Activated CD8-positive, alpha-beta memory T cell treated with anti-CD3 and anti-CD28 coated beads, Interleukin-2, amount 50 U/mL, for 24 hours (primary cell): ENCODE measurements around the gene ARCN1.

Source experiments
- DNase-seq: peaks from one replicate; pipeline ENCODE4 v3.0.0-alpha.2; 2020; ENCODE audit errors: extremely low read depth

The ARCN1 gene

GRCh38 chr11:118638726-118639125, 66.5 kb downstream of the ARCN1 start:
- no peak for DNase-seq

GRCh38 chr11:118639899-118640298, 67.7 kb downstream of the ARCN1 start:
- no peak for DNase-seq

- DNase-seq, result no peak
Observed at GRCh38 chr11:118640332-118641154, 68.3 kb downstream of the ARCN1 start.

- no peak for DNase-seq
Observed at GRCh38 chr11:118641397-118642019, 69.3 kb downstream of the ARCN1 start.

GRCh38 chr11:118643142-118643994, 71.2 kb downstream of the ARCN1 start:
- no peak for DNase-seq

GRCh38 chr11:118643995-118644345, 71.8 kb downstream of the ARCN1 start:
- DNase-seq, result no peak

GRCh38 chr11:118644496-118644895, 72.3 kb downstream of the ARCN1 start:
- no peak for DNase-seq

- DNase-seq, result no peak
Observed at GRCh38 chr11:118645066-118645715, 73.0 kb downstream of the ARCN1 start.

- DNase-seq, result no peak
Observed at GRCh38 chr11:118646393-118646792, 74.2 kb downstream of the ARCN1 start.

GRCh38 chr11:118648291-118648690, 76.1 kb downstream of the ARCN1 start:
- DNase-seq, result no peak

- DNase-seq, result no peak
Observed at GRCh38 chr11:118649941-118650340, 77.7 kb downstream of the ARCN1 start.

GRCh38 chr11:118650366-118650765, 78.2 kb downstream of the ARCN1 start:
- DNase-seq, result no peak

GRCh38 chr11:118651820-118652219, 79.6 kb downstream of the ARCN1 start:
- DNase-seq, result no peak
